ENCODE results near the gene FGGY.

The FGGY gene

GRCh38 chr1:59408608-59409240 is 111.8 kb downstream of the FGGY start:
- ChIA-PET POLR2A (no interaction called here), CTCF (interaction anchor here (0.8 to 1.1 kb wide), 2 partner anchors 19 to 350 kb away, joined by 3 read pairs; no protein-coding TSS in a partner anchor)
- DNase-seq (ENCODE audit: extremely low spot score), result no peak
- TF ChIP-seq, protein P1, sequence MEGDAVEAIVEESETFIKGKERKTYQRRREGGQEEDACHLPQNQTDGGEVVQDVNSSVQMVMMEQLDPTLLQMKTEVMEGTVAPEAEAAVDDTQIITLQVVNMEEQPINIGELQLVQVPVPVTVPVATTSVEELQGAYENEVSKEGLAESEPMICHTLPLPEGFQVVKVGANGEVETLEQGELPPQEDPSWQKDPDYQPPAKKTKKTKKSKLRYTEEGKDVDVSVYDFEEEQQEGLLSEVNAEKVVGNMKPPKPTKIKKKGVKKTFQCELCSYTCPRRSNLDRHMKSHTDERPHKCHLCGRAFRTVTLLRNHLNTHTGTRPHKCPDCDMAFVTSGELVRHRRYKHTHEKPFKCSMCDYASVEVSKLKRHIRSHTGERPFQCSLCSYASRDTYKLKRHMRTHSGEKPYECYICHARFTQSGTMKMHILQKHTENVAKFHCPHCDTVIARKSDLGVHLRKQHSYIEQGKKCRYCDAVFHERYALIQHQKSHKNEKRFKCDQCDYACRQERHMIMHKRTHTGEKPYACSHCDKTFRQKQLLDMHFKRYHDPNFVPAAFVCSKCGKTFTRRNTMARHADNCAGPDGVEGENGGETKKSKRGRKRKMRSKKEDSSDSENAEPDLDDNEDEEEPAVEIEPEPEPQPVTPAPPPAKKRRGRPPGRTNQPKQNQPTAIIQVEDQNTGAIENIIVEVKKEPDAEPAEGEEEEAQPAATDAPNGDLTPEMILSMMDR (IDR thresholded peaks at IDR 0.05; ENCODE audit: control extremely low read depth, extremely low read depth, low read depth, missing control alignments), result no peak

GRCh38 chr1:59409549-59409948 is 112.7 kb downstream of the FGGY start:
- ChIA-PET POLR2A (no interaction called here), CTCF (interaction anchor here (1.1 kb wide), 1 partner anchor 349 kb away, joined by 3 read pairs; no protein-coding TSS in a partner anchor)
- TF ChIP-seq, protein P1 (IDR thresholded peaks at IDR 0.05; ENCODE audit: control extremely low read depth, extremely low read depth, low read depth, missing control alignments), result no peak
- no peak for DNase-seq (ENCODE audit: extremely low spot score)

DNA sequence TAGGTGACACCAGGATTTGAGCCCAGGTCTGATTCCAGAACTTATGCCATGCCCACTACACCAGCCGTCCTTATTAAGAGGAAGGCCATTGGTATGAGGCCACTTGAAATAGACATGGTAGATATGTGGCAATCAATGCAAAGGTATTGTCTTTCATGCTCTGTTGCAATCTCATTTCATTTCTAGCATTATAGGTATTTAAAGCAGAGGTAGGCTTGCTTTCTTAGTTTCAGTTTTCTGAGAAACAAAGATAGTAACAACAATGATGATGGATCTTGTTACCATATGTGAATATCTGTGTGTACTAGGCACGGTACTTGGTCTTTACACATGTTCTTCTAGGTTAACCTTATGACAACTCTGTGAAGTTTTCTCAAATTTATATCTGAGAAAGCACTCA is 113.1 kb downstream of the FGGY start:
- POLR2A ChIA-PET, result no interaction called here
- no peak for DNase-seq (ENCODE audit: extremely low spot score)
- TF ChIP-seq, protein P1 (IDR thresholded peaks at IDR 0.05; ENCODE audit: control extremely low read depth, extremely low read depth, low read depth, missing control alignments), result no peak
- CTCF ChIA-PET, result no interaction called here

DNA sequence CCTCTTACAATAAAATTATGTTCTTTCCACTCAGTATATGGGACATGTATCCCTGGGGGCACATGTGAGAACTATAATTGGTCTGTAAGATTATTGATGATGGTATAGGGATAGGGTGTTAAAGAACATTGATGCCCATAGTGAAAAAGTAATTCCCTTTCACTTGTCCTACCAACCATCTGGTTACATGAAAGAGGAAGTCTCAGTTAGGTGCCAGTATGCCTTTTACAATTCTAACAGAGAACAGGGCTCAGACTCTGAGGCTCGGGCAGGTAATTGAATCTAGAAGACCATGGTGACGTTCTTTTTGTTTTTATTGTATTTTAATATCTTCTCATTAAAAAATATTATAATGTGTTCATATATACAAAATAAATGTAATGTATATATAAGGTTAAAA is 113.6 kb downstream of the FGGY start:
- POLR2A ChIA-PET, result no interaction called here
- TF ChIP-seq, protein P1 (IDR thresholded peaks at IDR 0.05; ENCODE audit: control extremely low read depth, extremely low read depth, low read depth, missing control alignments), result no peak
- no peak for DNase-seq (ENCODE audit: extremely low spot score)
- CTCF ChIA-PET, result no interaction called here

GRCh38 chr1:59411147-59411546 is 114.3 kb downstream of the FGGY start:
- TF ChIP-seq, protein P1 (IDR thresholded peaks at IDR 0.05; ENCODE audit: control extremely low read depth, extremely low read depth, low read depth, missing control alignments), result no peak
- no peak for DNase-seq (ENCODE audit: extremely low spot score)
- POLR2A ChIA-PET, result no interaction called here
- CTCF ChIA-PET, result no interaction called here

DNA sequence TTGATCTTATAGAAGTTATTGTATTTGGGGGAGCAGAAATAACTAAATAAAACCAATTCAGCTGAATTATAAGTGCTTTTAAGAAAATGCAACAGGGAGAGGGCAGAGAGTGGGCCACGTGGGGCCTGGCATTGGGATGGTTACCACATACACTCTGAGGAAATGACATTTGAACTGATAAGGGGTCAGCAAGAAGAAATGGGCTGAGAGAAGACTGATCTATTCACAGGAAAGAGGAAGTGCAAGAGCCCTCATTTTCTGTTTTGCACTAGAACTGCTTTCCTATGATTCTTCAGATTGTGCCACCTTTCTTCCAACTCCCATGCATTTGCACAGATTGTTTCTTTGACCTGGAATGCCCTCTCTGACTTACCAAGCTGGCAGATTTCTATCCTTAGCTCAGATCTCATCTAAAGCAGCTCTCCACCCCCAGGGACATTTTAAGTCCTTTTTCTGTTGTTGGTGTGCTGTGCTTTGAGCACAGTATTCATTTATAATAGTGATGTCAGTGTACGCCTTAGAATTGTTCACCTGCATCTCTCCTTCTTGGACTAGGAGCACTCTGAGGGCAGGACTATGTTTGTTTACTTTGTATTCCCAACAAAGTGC is 115.9 kb downstream of the FGGY start:
- DNase-seq (ENCODE audit: extremely low spot score), result no peak
- TF ChIP-seq, protein P1 (IDR thresholded peaks at IDR 0.05; ENCODE audit: control extremely low read depth, extremely low read depth, low read depth, missing control alignments), result no peak
- CTCF ChIA-PET, result interaction anchor here (1.0 to 1.1 kb wide), 2 partner anchors 12 to 14 kb away, joined by 3 read pairs; no protein-coding TSS in a partner anchor
- POLR2A ChIA-PET, result no interaction called here
